Stomach (tissue), 4 donors: ENCODE data around the gene FBXL17.

ENCODE experiments used
- CTCF ChIP-seq, 7 experiments: fragments of 450-650 bp in 4 of 7; fragments of 200-600 bp in 3 of 7; sonication (generic) in 3 of 7; IDR thresholded peaks; one replicate each; pipeline ENCODE4 v1.5.1; 2016 to 2019; ENCODE audit warnings: antibody characterized with exemption in 7 of 7, control low read depth in 2 of 7, mild to moderate bottlenecking in 1 of 7
- POLR2A ChIP-seq, 4 donors: fragments of 450-650 bp; IDR thresholded peaks; one replicate each; pipeline ENCODE4 v1.6.1; 2016; ENCODE audit warnings: antibody characterized with exemption in 4 of 4, control low read depth in 2 of 4, mild to moderate bottlenecking in 1 of 4, moderate library complexity in 1 of 4

- no peak for TF ChIP-seq CTCF (IDR thresholded peaks at IDR 0.05)
- TF ChIP-seq POLR2A (IDR thresholded peaks at IDR 0.05) = no peak
Observed at GRCh38 chr5:108149369-108149768, 232.5 kb downstream of the FBXL17 start.
